Panc1 (cell line): ENCODE measurements around the gene P2RX2. TPM values are rescaled to one million over a fixed set of nuclear protein-coding genes. Genes with fewer than 3 reads are reported as not detected.

ENCODE experiments used
- ATAC-seq: fragments of 200-7000 bp; cut with Tn5 transposase; 2 replicates; pipeline ENCODE4 v1.9.1; 2020; ENCODE audit warnings: mild to moderate bottlenecking, moderate library complexity
- BruUV-seq: library from RNA; stranded (reverse); fragments of 400-500 nt; replicated peaks from 2 replicates; lab custom pipeline; 2021; lab: Mats Ljungman, UMichigan
- CTCF ChIA-PET: fragments of 300-600 bp; sonication (Branson Sonifier 250); formaldehyde crosslinking; loops from one replicate; lab custom pipeline; 2022; ENCODE audit warnings: antibody characterized with exemption; lab: Charles Lee
- POLR2A ChIA-PET: fragments of 300-600 bp; sonication (Branson Sonifier 250); formaldehyde crosslinking; loops from one replicate; lab custom pipeline; 2022; ENCODE audit warnings: antibody characterized with exemption; lab: Charles Lee
- DNase-seq: peaks from one replicate; pipeline ENCODE4 v3.0.0-alpha.2; 2010; ENCODE audit warnings: low read depth, low spot score
- H3K27ac ChIP-seq: 2 replicates; pipeline ENCODE4 v1.5.1; 2011; ENCODE audit warnings: mild to moderate bottlenecking, low read length, inconsistent platforms
- H3K27me3 ChIP-seq: fragments of 200-500 bp; sonication (Bioruptor generic); 2 replicates; pipeline ENCODE4 v1.6.0; 2014; ENCODE audit warnings: low read length, inconsistent platforms; ENCODE audit not compliant: control insufficient read depth, insufficient read depth
- H3K36me3 ChIP-seq: fragments of 200-500 bp; sonication (Bioruptor generic); 2 replicates; pipeline ENCODE4 v1.5.1; 2014; ENCODE audit warnings: inconsistent platforms, mild to moderate bottlenecking, low read length, moderate library complexity; ENCODE audit not compliant: control insufficient read depth, insufficient read depth
- H3K4me1 ChIP-seq: 2 replicates; pipeline ENCODE4 v1.5.1; 2011; ENCODE audit warnings: inconsistent platforms, mild to moderate bottlenecking, low read length, moderate library complexity; ENCODE audit not compliant: control insufficient read depth, insufficient read depth
- H3K4me3 ChIP-seq, 2 experiments: 2 replicates each; pipeline ENCODE4 v1.5.1; 2011 to 2012; ENCODE audit warnings: low read depth in 2 of 2, low read length in 2 of 2, mild to moderate bottlenecking in 2 of 2, inconsistent platforms in 1 of 2, moderate library complexity in 1 of 2
- H3K9me3 ChIP-seq: fragments of 200-500 bp; sonication (Bioruptor generic); 2 replicates; pipeline ENCODE4 v1.5.1; 2014; ENCODE audit warnings: low read depth, mild to moderate bottlenecking, inconsistent platforms, low read length, moderate library complexity; ENCODE audit not compliant: control insufficient read depth, insufficient read depth
- POLR2AphosphoS5 ChIP-seq: IDR thresholded peaks from 2 replicates; pipeline ENCODE4 v1.6.1; 2012; ENCODE audit warnings: mild to moderate bottlenecking, low read depth, low read length, moderate library complexity
- SIN3A ChIP-seq: IDR thresholded peaks from 2 replicates; pipeline ENCODE4 v1.6.1; 2012; ENCODE audit warnings: low read depth, mild to moderate bottlenecking, low read length, moderate library complexity, borderline replicate concordance; ENCODE audit not compliant: insufficient read depth
- TCF7L2 ChIP-seq: IDR thresholded peaks from 2 replicates; pipeline ENCODE4 v1.6.1; 2011; ENCODE audit warnings: mild to moderate bottlenecking, low read depth, low read length, inconsistent platforms
- in situ Hi-C: cut with HindIII; loops from 2 replicates; pipeline ENCODE4 v1.10.0; 2016; ENCODE audit warnings: low sequenced_read_pairs, low pct_unique_long_range_greater_than_20kb
- intact Hi-C: fragments of 100-400 bp; cut with micrococcal nuclease; formaldehyde crosslinking; loops from one replicate; pipeline ENCODE4 v1.10.0; 2022; ENCODE audit not compliant: unreplicated experiment
- total RNA-seq: library from RNA; stranded (reverse); gene quantifications from one replicate; pipeline ENCODE4 v1.2.1, GENCODE V29; 2021; ENCODE audit not compliant: unreplicated experiment
- TF ChIP-seq, protein P1 (sequence below), 2 experiments: IDR thresholded peaks; 2 replicates each; pipeline ENCODE4 v1.6.1; 2011 to 2012; ENCODE audit warnings: low read depth in 2 of 2, control low read depth in 1 of 2, low read length in 1 of 2, mild to moderate bottlenecking in 1 of 2, moderate library complexity in 1 of 2; ENCODE audit not compliant: insufficient read depth in 1 of 2
- TF ChIP-seq, protein P2 (sequence below): fragments of 450-650 bp; IDR thresholded peaks from 2 replicates; pipeline ENCODE4 v1.5.1; 2017; ENCODE audit warnings: mild to moderate bottlenecking

The P2RX2 gene
- total RNA-seq, 1 experiment from 2014 or later = 1.2 TPM

DNA sequence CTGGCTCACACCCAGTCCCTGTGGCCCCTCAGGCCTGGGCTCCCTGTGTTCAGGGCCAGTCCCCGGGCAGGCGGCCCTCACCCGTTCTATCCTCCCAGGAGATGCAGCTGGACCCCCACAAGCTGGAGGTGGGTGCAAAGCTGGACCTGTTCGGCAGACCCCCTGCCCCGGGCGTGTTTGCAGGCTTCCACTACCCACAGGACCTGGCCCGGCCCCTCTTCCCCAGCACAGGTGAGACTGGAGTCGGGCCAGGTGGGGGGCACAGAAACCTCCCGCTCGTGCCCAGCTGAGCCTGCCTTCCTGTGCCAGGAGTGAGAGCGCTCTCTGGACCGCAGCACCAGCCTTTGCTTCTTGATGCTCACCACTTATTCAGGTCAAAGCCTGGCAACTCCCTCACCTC, 41.9 kb upstream of the P2RX2 start:
- intact Hi-C loops (no loop called here), in situ Hi-C loops (no loop called here)
- no peak for TF ChIP-seq POLR2AphosphoS5
- TF ChIP-seq TCF7L2 = no peak
- TF ChIP-seq SIN3A = no peak
- TF ChIP-seq, protein P1, sequence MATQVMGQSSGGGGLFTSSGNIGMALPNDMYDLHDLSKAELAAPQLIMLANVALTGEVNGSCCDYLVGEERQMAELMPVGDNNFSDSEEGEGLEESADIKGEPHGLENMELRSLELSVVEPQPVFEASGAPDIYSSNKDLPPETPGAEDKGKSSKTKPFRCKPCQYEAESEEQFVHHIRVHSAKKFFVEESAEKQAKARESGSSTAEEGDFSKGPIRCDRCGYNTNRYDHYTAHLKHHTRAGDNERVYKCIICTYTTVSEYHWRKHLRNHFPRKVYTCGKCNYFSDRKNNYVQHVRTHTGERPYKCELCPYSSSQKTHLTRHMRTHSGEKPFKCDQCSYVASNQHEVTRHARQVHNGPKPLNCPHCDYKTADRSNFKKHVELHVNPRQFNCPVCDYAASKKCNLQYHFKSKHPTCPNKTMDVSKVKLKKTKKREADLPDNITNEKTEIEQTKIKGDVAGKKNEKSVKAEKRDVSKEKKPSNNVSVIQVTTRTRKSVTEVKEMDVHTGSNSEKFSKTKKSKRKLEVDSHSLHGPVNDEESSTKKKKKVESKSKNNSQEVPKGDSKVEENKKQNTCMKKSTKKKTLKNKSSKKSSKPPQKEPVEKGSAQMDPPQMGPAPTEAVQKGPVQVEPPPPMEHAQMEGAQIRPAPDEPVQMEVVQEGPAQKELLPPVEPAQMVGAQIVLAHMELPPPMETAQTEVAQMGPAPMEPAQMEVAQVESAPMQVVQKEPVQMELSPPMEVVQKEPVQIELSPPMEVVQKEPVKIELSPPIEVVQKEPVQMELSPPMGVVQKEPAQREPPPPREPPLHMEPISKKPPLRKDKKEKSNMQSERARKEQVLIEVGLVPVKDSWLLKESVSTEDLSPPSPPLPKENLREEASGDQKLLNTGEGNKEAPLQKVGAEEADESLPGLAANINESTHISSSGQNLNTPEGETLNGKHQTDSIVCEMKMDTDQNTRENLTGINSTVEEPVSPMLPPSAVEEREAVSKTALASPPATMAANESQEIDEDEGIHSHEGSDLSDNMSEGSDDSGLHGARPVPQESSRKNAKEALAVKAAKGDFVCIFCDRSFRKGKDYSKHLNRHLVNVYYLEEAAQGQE (IDR thresholded peaks at IDR 0.05; ENCODE audit: insufficient read depth in 1 of 2, low read depth in 2 of 2, low read length in 1 of 2) = no peak
- TF ChIP-seq, protein P2, sequence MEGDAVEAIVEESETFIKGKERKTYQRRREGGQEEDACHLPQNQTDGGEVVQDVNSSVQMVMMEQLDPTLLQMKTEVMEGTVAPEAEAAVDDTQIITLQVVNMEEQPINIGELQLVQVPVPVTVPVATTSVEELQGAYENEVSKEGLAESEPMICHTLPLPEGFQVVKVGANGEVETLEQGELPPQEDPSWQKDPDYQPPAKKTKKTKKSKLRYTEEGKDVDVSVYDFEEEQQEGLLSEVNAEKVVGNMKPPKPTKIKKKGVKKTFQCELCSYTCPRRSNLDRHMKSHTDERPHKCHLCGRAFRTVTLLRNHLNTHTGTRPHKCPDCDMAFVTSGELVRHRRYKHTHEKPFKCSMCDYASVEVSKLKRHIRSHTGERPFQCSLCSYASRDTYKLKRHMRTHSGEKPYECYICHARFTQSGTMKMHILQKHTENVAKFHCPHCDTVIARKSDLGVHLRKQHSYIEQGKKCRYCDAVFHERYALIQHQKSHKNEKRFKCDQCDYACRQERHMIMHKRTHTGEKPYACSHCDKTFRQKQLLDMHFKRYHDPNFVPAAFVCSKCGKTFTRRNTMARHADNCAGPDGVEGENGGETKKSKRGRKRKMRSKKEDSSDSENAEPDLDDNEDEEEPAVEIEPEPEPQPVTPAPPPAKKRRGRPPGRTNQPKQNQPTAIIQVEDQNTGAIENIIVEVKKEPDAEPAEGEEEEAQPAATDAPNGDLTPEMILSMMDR = no peak

DNA sequence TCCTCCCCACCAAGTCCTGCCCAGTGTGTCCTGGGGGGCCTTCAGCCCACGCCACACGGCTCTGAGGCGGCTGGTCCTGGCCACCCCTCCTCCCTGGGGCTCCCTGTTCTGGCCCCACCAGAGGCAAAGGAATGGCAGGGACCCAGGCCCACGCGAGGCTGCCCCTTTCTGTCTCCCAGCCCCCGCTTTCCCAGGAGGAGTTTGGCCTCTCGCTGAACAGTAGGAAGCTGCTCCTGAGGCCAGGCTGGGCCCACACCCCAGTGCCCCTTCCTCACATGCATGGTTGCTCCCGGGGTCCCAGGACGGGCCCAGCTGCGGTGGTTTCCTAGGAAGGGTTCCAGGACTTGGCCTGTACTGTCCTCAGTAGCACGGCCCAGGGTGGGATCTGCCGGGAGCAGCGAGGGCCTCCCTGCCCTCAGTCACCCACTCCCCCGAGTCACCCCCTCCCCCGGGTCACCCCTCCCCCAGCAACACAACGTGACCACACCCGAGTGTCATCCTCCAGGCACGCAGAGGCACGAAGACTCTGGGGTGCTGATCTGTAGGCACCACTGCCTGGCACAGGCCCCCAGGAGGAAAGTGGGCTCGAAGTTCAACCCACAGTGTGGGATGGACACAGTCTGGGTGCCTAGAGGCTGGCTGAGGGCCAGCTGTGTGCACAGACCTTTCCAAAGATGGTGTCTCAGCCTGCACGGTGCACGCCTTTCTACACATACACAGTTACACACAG, 41.2 kb upstream of the P2RX2 start:
- BruUV-seq = no TSS peak
- in situ Hi-C loops = no loop called here
- no peak overlapping the region for H3K4me3 ChIP-seq
- ATAC-seq (no peak), DNase-seq (no peak)
- no peaks in the 10 kb centered on the region for H3K9me3 ChIP-seq
- intact Hi-C loops = no loop called here
- POLR2A ChIA-PET = no interaction called here
- no peaks in the 10 kb centered on the region for H3K27me3 ChIP-seq
- TF ChIP-seq, protein P1 (IDR thresholded peaks at IDR 0.05; ENCODE audit: insufficient read depth in 1 of 2, low read depth in 2 of 2, low read length in 1 of 2) = no peak
- TF ChIP-seq, protein P2 = no peak
- no peak for TF ChIP-seq SIN3A
- no peak for TF ChIP-seq TCF7L2
- TF ChIP-seq POLR2AphosphoS5 = no peak
- no peaks in the 10 kb centered on the region for H3K4me1 ChIP-seq
- no peaks in the 10 kb centered on the region for H3K36me3 ChIP-seq
- no peak overlapping the region for H3K27ac ChIP-seq
- CTCF ChIA-PET = no interaction called here

More for the DNA sequence above, 41.9 kb upstream of the P2RX2 start:
- Histone ChIP-seq H3K27me3 (no peaks in the 10 kb centered on the region), H3K27ac (no peak overlapping the region), H3K4me1 (no peaks in the 10 kb centered on the region), H3K9me3 (no peaks in the 10 kb centered on the region), H3K36me3 (no peaks in the 10 kb centered on the region), H3K4me3 (no peak overlapping the region)
- ChIA-PET CTCF (no interaction called here), POLR2A (no interaction called here)
- no peak for DNase-seq
- ATAC-seq = no peak
- no TSS peak for BruUV-seq
